ENCODE measurements around the gene CPM. TPM values are rescaled to one million over a fixed set of nuclear protein-coding genes. Genes with fewer than 3 reads are reported as not detected.
"Not testable (repeated sequence)": the region's sequence is repeated elsewhere in the genome, so short reads cannot be mapped to it uniquely, and the experiment has no call there.

Gene CPM
- total RNA-seq, 2 experiments from 2014 or later: 0.27 to 0.87 TPM

DNA sequence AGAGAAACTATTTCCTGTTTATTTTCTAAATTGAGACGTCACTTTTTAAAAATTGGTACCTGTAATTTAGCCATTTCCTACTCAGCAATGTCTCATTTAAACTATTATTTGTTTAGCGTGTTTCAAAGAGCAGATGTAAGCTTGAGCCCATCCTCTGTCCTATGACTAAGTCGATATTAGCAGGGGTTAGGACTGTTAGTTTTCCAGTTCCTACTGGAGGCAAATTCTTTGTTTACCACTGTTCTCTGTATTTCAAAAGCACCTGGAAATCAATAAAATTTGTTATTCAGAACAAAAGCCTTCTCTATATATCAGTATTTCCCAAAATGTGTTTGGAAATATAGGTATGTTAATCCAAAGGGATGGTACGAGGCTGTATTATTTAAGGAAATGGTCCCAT, 82.6 kb downstream of the CPM start:
- DNase-seq: no peak
- no peaks in the 10 kb centered on the region for H3K4me1 Mint-ChIP-seq
- no peaks in the 10 kb centered on the region for H3K9me3 Mint-ChIP-seq
- CTCF ChIA-PET: no interaction called here
- H3K36me3 Mint-ChIP-seq (ENCODE audit: low read depth): no peaks in the 10 kb centered on the region
- peaks cover 1% of the 10 kb centered on the region for H3K27me3 Mint-ChIP-seq
- POLR2A ChIA-PET: no interaction called here
- H3K4me3 Mint-ChIP-seq: no peak overlapping the region
- no peak overlapping the region for H3K27ac Mint-ChIP-seq

DNA sequence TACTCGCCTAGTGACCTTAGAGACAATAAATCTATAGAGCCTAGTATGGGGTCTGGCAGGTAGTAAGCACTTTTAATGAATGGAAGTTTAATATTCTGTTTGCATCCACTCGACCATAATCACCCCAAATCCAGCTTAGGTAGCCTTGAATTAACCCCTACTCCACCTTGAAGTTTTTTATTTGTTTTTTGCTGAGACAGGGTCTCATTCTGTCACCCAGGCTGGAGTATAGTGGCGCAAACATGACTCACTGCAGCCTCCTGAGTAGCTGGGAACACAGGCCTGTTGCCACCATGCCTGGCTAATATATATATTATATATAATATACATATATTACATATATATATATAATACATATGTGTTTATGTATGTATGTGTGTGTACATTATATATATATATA, 86.2 kb downstream of the CPM start:
- H3K4me1 Mint-ChIP-seq: peaks cover 4% of the 10 kb centered on the region
- no peak overlapping the region for H3K4me3 Mint-ChIP-seq
- ChIA-PET POLR2A (no interaction called here), CTCF (interaction anchor here (0.6 to 1.0 kb wide), 2 partner anchors 17 to 65 kb away, joined by 3 read pairs; no protein-coding TSS in a partner anchor)
- H3K9me3 Mint-ChIP-seq: no peaks in the 10 kb centered on the region
- H3K27me3 Mint-ChIP-seq: no peaks in the 10 kb centered on the region
- no peak for DNase-seq
- H3K36me3 Mint-ChIP-seq (ENCODE audit: low read depth): peaks cover 20% of the 10 kb centered on the region
- no peak overlapping the region for H3K27ac Mint-ChIP-seq

DNA sequence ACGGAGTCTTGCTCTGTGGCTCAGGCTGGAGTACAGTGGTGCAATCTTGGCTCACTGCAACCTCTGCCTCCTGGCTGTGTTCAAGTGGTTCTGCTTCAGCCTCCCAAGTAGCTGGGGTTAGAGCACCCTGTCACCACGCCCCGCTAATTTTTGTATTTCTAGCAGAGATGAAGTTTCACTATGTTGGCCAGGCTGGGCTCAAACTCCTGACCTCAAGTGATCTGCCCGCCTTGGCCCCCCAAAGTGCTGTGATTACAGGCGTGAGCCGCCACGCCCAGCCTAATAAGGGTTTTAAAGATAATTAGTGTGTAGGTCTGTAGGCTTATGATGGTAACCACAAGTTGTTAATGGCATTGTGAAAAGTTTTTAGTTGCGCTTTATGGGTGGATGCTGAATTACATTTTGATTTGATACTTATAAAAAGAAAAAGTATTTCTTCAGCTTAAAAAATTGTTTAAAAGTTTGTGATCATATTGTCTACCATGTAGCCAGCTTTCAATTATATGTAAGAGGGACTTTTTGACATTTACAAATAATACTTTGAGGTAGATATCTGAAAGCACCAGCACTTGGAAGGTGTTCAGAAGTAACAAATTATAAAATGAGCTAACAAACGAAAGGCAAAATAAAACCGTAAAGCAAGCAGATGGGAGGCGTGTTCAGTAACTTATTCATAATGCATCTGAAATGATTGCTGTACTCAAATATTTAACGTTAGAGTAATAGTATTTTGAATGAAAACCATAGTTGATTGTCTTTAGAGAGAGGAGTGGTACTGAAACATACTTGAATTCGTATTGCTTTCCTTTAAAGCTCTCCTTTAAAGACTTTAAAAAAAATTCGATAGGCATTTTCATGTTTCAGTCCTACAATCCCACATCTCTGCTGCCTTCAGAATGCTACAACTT, 87.9 kb downstream of the CPM start:
- no peaks in the 10 kb centered on the region for H3K9me3 Mint-ChIP-seq
- peaks cover 4% of the 10 kb centered on the region for H3K4me1 Mint-ChIP-seq
- peaks cover 35% of the 10 kb centered on the region for H3K36me3 Mint-ChIP-seq (ENCODE audit: low read depth)
- POLR2A ChIA-PET: interaction anchor here (0.9 kb wide), 1 partner anchor 162 kb away, joined by 3 read pairs; no protein-coding TSS in a partner anchor
- CTCF ChIA-PET: interaction anchor here (0.6 to 1.5 kb wide), 4 partner anchors 15 to 133 kb away, joined by 3 to 7 read pairs (median 3); no protein-coding TSS in a partner anchor
- H3K4me3 Mint-ChIP-seq: no peak overlapping the region
- DNase-seq: no peak
- no peaks in the 10 kb centered on the region for H3K27me3 Mint-ChIP-seq
- no peak overlapping the region for H3K27ac Mint-ChIP-seq

DNA sequence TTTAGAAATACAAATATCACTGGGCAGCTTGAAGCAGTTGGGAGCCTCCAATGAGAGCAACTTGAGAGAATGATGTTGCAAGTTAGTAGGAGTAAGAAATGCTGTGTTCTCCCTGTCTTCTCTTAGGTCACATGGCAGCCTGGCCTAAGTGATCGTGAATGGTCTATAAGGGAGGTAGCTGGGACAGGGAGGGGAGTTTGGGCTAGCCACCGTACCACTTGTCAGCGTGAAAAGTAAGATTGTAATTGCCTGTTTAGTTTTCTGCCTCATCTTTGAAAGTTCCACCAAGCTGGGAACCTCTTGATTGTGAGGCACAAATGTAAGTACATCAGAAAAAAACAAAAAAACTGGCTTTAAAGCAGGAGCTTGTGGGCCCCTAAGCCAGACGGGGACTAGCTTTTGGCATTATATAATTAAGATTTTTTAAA, 88.6 kb downstream of the CPM start:
- Mint-ChIP-seq H3K9me3 (no peaks in the 10 kb centered on the region), H3K27me3 (no peaks in the 10 kb centered on the region), H3K4me1 (peaks cover 4% of the 10 kb centered on the region), H3K36me3 (ENCODE audit: low read depth) (peaks cover 40% of the 10 kb centered on the region), H3K4me3 (no peak overlapping the region), H3K27ac (no peak overlapping the region)
- no peak for DNase-seq
- ChIA-PET POLR2A (no interaction called here), CTCF (interaction anchor here (1.1 to 1.4 kb wide), 3 partner anchors 11 to 16 kb away, joined by 3 to 7 read pairs (median 3); no protein-coding TSS in a partner anchor)

DNA sequence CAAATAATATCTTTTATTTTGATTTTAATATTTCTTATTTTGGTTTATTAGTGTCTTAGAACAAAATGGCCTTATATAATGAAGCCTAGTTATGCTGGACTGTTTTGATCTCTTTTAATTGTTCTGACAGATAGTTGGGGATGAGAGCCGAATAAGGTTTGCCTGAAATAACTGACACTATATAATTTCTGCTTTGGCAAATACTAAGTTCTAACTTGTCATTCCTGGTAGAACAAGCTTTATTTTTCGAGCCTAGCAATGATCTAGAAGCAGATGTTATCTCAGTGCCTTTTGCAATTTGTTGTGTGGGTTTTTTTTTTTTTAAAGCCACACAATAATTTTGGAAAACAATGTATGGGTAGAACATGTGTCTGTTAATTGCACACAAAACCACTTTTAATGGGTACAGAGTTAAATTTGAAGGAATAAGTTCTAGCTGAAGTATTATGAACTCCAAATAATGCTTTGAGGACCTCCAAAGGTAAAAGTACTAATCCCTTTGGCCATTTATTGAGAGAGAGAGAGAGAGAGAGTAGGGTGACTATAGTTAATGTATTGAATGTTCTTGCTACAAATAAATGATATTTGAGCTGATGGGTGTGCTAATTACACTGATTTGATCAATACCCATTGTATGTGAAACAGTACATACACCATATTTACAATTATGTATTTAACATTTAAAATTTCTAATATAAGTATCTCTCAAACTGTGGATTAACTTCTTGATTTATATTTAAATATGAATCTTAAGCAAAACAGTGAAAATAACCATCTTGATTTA, 90.0 kb downstream of the CPM start:
- POLR2A ChIA-PET: interaction anchor here (0.6 kb wide), 1 partner anchor 23 kb away, joined by 3 read pairs; no protein-coding TSS in a partner anchor

DNA sequence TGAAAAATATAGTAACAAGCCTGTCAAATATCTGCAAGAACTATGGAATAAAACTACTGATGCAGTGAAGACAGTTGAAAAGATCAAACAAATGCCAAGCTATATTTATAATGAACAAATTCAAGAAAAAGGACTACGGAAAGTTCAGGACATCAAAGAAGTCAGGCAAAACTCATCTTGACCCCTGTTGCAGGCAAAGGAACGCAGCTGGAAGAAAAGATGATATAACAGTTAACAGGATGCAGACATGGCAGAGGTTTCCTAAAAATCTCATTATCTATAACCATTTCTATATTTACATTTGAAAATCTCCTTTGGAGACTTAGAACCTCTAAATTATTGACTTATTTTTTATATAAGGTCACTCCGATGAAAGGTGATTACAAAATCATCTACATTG, 90.8 kb downstream of the CPM start:
- ChIA-PET CTCF (interaction anchor here (1.0 kb wide), 2 partner anchors 13 to 358 kb away, joined by 3 to 6 read pairs; no protein-coding TSS in a partner anchor), POLR2A (interaction anchor here (0.6 kb wide), 1 partner anchor 22 kb away, joined by 3 read pairs; no protein-coding TSS in a partner anchor)
- Mint-ChIP-seq H3K27me3 (no peaks in the 10 kb centered on the region), H3K4me1 (peaks cover 10% of the 10 kb centered on the region), H3K4me3 (no peak overlapping the region), H3K36me3 (ENCODE audit: low read depth) (peaks cover 50% of the 10 kb centered on the region), H3K27ac (no peak overlapping the region), H3K9me3 (no peaks in the 10 kb centered on the region)
- DNase-seq: no peak

More for the DNA sequence above, 90.0 kb downstream of the CPM start:
- Mint-ChIP-seq H3K27me3 (no peaks in the 10 kb centered on the region), H3K4me1 (peaks cover 9% of the 10 kb centered on the region), H3K9me3 (no peaks in the 10 kb centered on the region), H3K27ac (no peak overlapping the region), H3K36me3 (ENCODE audit: low read depth) (peaks cover 49% of the 10 kb centered on the region), H3K4me3 (no peak overlapping the region)
- no peak for DNase-seq
- CTCF ChIA-PET: interaction anchor here (1.0 to 1.3 kb wide), 3 partner anchors 9 to 357 kb away, joined by 3 to 6 read pairs (median 4); no protein-coding TSS in a partner anchor

DNA sequence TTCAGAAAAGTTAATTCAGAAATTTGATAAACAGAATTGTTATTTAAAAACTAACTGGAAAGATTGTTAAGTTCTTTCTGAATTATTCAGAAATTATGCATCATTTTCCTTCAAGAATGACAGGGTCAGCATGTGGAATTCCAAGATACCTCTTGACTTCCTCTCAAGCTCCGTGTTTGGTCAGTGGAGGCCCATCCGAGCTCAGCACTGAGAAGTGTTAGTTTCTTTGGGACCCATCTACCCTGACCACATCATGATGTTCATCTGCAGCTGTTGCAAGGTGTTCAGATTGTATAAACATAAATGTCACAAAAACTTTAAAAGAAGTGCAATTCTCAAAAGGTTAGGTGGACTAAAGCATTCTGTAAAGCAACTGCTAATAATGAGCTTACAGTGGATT, 91.3 kb downstream of the CPM start:
- H3K27me3 Mint-ChIP-seq: no peaks in the 10 kb centered on the region
- ChIA-PET POLR2A (no interaction called here), CTCF (interaction anchor here (1.0 kb wide), 1 partner anchor 13 kb away, joined by 3 read pairs; no protein-coding TSS in a partner anchor)
- peaks cover 50% of the 10 kb centered on the region for H3K36me3 Mint-ChIP-seq (ENCODE audit: low read depth)
- H3K4me3 Mint-ChIP-seq: no peak overlapping the region
- peaks cover 10% of the 10 kb centered on the region for H3K4me1 Mint-ChIP-seq
- H3K9me3 Mint-ChIP-seq: no peaks in the 10 kb centered on the region
- DNase-seq: no peak
- no peak overlapping the region for H3K27ac Mint-ChIP-seq

DNA sequence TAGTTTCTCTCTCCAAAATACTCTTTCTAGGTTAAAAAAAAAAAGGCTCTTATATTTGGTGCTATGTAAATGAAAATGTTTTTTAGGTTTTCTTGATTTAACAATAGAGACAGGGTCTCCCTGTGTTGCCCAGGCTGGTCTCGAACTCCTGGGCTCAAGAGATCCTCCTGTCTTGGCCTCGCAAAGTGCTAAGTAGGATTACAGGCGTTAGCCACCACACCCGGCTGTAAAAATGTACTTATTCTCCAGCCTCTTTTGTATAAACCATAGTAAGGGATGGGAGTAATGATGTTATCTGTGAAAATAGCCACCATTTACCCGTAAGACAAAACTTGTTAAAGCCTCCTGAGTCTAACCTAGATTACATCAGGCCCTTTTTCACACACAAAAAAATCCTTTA, 91.8 kb downstream of the CPM start:
- H3K27ac Mint-ChIP-seq, POLR2A ChIA-PET, H3K4me3 Mint-ChIP-seq, H3K27me3 Mint-ChIP-seq, DNase-seq, H3K9me3 Mint-ChIP-seq: not testable (repeated sequence)
- CTCF ChIA-PET: interaction anchor here (1.0 kb wide), 1 partner anchor 14 kb away, joined by 3 read pairs; no protein-coding TSS in a partner anchor
- H3K36me3 Mint-ChIP-seq (ENCODE audit: low read depth): peaks cover 54% of the 10 kb centered on the region
- peaks cover 11% of the 10 kb centered on the region for H3K4me1 Mint-ChIP-seq

DNA sequence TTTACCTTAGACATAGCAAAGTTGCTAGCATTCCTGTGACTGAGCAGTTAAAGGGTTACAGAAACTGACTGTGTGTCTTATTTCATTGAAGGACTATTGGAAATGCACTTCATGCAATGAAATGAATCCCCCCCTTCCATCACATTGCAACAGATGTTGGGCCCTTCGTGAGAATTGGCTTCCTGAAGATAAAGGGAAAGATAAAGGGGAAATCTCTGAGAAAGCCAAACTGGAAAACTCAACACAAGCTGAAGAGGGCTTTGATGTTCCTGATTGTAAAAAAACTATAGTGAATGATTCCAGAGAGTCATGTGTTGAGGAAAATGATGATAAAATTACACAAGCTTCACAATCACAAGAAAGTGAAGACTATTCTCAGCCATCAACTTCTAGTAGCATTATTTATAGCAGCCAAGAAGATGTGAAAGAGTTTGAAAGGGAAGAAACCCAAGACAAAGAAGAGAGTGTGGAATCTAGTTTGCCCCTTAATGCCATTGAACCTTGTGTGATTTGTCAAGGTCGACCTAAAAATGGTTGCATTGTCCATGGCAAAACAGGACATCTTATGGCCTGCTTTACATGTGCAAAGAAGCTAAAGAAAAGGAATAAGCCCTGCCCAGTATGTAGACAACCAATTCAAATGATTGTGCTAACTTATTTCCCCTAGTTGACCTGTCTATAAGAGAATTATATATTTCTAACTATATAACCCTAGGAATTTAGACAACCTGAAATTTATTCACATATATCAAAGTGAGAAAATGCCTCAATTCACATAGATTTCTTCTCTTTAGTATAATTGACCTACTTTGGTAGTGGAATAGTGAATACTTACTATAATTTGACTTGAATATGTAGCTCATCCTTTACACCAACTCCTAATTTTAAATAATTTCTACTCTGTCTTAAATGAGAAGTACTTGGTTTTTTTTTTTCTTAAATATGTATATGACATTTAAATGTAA, 93.5 kb downstream of the CPM start:
- POLR2A ChIA-PET: no interaction called here
- no peaks in the 10 kb centered on the region for H3K27me3 Mint-ChIP-seq
- peaks cover 16% of the 10 kb centered on the region for H3K4me1 Mint-ChIP-seq
- no peak overlapping the region for H3K27ac Mint-ChIP-seq
- DNase-seq: no peak
- H3K36me3 Mint-ChIP-seq (ENCODE audit: low read depth): peaks cover 61% of the 10 kb centered on the region
- H3K4me3 Mint-ChIP-seq: no peak overlapping the region
- CTCF ChIA-PET: interaction anchor here (0.6 to 1.5 kb wide), 4 partner anchors 9 to 1248 kb away, joined by 3 to 5 read pairs (median 4); no protein-coding TSS in a partner anchor
- H3K9me3 Mint-ChIP-seq: no peaks in the 10 kb centered on the region

DNA sequence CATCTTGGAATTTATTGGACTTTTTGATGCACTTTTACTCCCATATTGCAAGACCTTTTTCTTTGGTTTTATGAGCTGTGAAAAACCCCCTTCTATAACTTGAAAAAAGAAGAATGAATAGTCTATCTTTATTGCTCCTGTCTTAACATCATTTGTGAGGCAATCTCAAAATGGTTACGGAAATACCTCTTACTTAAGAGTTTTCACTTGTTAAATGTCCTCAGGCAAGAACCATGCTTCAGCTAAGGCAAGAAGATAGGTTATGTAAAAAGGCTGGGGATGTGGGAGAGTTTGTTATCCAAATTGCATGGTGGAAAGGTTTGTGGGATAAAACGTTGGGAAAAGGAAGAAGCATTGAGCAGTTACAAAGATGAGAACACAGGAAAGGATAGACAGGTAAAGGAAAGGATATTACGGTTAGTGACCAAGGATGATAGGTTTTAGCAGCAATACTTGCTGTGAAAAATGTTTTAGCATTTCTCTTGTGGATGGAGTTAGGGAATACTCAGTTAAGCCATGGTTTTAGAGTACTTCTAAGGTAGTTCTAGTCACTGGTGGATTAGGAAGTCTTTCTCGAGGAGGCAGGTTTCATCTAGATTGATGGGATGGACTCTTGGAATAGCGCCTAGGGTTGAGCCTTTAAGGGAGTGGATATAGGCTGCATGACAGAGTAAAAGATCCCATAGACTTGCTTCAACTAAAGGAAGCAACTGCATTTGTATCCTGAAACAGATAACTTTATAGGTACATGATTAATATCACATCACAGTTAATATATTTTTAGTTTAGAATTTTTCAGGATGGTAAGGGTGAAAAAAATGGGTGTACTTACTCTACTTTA, 94.7 kb downstream of the CPM start:
- H3K27ac Mint-ChIP-seq: no peak overlapping the region
- H3K4me1 Mint-ChIP-seq: peaks cover 18% of the 10 kb centered on the region
- H3K36me3 Mint-ChIP-seq (ENCODE audit: low read depth): peaks cover 58% of the 10 kb centered on the region
- H3K9me3 Mint-ChIP-seq: no peaks in the 10 kb centered on the region
- no peak for DNase-seq
- H3K27me3 Mint-ChIP-seq: no peaks in the 10 kb centered on the region
- POLR2A ChIA-PET: no interaction called here
- CTCF ChIA-PET: interaction anchor here (0.6 kb wide), 1 partner anchor 17 kb away, joined by 3 read pairs; no protein-coding TSS in a partner anchor
- no peak overlapping the region for H3K4me3 Mint-ChIP-seq

DNA sequence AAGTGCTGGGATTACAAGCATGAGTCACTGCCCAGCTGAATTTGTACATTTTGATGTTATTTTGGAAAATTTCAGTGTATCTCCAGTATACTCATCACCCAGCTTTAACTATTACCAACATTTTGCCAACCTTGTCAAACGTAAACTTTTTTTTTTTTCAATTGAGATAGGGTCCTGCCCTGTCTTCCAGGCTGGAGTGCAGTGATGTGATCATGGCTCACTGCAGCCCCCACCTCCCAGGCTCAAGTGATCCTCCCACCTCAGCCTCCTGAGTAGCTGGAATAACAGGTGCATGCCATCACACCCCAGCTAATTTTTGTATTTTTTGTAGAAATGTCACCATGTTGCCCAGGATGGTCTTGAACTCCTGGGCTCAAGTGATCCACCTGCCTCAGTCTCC, 95.8 kb downstream of the CPM start:
- no peak overlapping the region for H3K27ac Mint-ChIP-seq
- peaks cover 18% of the 10 kb centered on the region for H3K4me1 Mint-ChIP-seq
- no peak overlapping the region for H3K4me3 Mint-ChIP-seq
- DNase-seq: no peak
- H3K27me3 Mint-ChIP-seq: no peaks in the 10 kb centered on the region
- peaks cover 57% of the 10 kb centered on the region for H3K36me3 Mint-ChIP-seq (ENCODE audit: low read depth)
- POLR2A ChIA-PET: interaction anchor here (0.6 kb wide), 1 partner anchor 110 kb away, joined by 14 read pairs; no protein-coding TSS in a partner anchor
- no peaks in the 10 kb centered on the region for H3K9me3 Mint-ChIP-seq
- CTCF ChIA-PET: interaction anchor here (0.6 to 0.9 kb wide), 2 partner anchors 9 to 25 kb away, joined by 3 read pairs; no protein-coding TSS in a partner anchor

Measured in activated CD4-positive, alpha-beta T cell treated with anti-CD3 and anti-CD28 coated beads, Interleukin-2, amount 10 ng/mL, durations not matched to agents 7 days and 5 days (primary cell).